ENCODE data around the gene ADGRA1. TPM values are rescaled to one million over a fixed set of nuclear protein-coding genes. Genes with fewer than 3 reads are reported as not detected.

The ADGRA1 gene
- total and polyA plus RNA-seq, 2 of the 8 experiments (the other 6 are each of a cell fraction or from before 2014, with no cell fraction given), result 0.17 to 0.21 TPM

DNA sequence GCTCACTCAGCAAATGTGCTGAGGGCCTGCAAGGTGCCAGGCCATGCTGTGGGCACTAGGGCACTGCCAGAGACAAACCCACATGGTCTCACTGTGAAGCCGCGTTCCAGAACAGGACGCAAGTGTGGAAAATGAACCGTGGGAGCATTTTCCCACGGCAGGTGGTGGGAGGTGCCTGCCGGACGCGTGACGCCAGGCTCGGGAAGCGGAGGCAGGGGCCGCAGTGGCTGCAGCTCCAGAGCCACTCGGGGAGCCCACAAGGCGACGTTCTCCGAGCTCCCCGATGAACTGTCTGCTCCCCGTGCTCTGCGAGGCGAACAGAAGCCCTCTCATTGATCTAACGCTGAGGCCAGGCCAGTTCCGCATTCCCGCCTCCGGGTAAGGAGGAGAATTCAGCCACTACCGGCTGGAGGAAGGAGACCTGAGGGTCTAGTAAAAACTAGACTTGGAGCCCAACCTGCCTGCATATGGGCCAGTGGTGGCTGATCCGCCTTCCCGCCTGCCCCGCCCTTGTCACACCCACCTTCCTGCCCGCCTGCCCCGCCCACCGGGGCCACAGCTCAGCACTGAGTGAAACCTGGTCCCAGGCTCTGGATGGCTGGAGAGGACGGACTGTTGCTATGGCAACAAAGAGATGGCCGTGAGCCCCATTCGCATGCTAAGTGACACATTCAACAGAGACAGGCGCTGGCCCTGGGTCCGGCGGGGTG is 13.1 kb downstream of the ADGRA1 start (continued):
- TF ChIP-seq, protein P1, sequence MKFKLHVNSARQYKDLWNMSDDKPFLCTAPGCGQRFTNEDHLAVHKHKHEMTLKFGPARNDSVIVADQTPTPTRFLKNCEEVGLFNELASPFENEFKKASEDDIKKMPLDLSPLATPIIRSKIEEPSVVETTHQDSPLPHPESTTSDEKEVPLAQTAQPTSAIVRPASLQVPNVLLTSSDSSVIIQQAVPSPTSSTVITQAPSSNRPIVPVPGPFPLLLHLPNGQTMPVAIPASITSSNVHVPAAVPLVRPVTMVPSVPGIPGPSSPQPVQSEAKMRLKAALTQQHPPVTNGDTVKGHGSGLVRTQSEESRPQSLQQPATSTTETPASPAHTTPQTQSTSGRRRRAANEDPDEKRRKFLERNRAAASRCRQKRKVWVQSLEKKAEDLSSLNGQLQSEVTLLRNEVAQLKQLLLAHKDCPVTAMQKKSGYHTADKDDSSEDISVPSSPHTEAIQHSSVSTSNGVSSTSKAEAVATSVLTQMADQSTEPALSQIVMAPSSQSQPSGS (IDR thresholded peaks at IDR 0.05; ENCODE audit: low read length), result no peak
- TF ChIP-seq POLR2A (IDR thresholded peaks at IDR 0.05; ENCODE audit: control extremely low read depth in 1 of 2, low read depth in 2 of 2, low read length in 2 of 2) (no peak), FOSL1 (IDR thresholded peaks at IDR 0.05; ENCODE audit: insufficient read depth, low read depth, low read length) (no peak), CBX5 (IDR thresholded peaks at IDR 0.05; ENCODE audit: low read depth, low read length) (no peak), POLR2AphosphoS5 (IDR thresholded peaks at IDR 0.05; ENCODE audit: low read depth, low read length) (no peak), SP2 (IDR thresholded peaks at IDR 0.05; ENCODE audit: low read length) (no peak), TCF12 (IDR thresholded peaks at IDR 0.05; ENCODE audit: low read depth, low read length) (0 out of 2 replicates have a peak, but pooled peaks have one; percentile 14), SP1 (IDR thresholded peaks at IDR 0.05; ENCODE audit: low read depth, low read length) (peak; percentile 93), SUZ12 (IDR thresholded peaks at IDR 0.05; ENCODE audit: low read length) (no peak; the same call in 1 of the 2 replicates), SIX5 (IDR thresholded peaks at IDR 0.05; ENCODE audit: low read depth, low read length) (no peak), TBP (IDR thresholded peaks at IDR 0.05; ENCODE audit: low read depth, low read length) (peak; percentile 25; the same call in 1 of the 2 replicates), SAP30 (IDR thresholded peaks at IDR 0.05; ENCODE audit: insufficient read depth, insufficient replicate concordance, low read length) (no peak), EGR1 (IDR thresholded peaks at IDR 0.05; ENCODE audit: borderline replicate concordance, low read depth, low read length) (no peak), BRCA1 (IDR thresholded peaks at IDR 0.05; ENCODE audit: low read depth, low read length) (no peak), JUN (IDR thresholded peaks at IDR 0.05; ENCODE audit: low read depth, low read length) (no peak), JUND (IDR thresholded peaks at IDR 0.05; ENCODE audit: low read length) (no peak), TEAD4 (IDR thresholded peaks at IDR 0.05; ENCODE audit: low read depth, low read length) (peak; percentile 65; the same call in 1 of the 2 replicates), MAFK (IDR thresholded peaks at IDR 0.05; ENCODE audit: low read depth, low read length) (no peak)
- TF ChIP-seq, protein P2, sequence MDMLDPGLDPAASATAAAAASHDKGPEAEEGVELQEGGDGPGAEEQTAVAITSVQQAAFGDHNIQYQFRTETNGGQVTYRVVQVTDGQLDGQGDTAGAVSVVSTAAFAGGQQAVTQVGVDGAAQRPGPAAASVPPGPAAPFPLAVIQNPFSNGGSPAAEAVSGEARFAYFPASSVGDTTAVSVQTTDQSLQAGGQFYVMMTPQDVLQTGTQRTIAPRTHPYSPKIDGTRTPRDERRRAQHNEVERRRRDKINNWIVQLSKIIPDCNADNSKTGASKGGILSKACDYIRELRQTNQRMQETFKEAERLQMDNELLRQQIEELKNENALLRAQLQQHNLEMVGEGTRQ (IDR thresholded peaks at IDR 0.05; ENCODE audit: low read length), result no peak
